DMS114 treated with DMSO at 0.1 percent for 48 hours (cell line): ENCODE results near the gene PSMB11.
"Not testable (repeated sequence)": the region's sequence is repeated elsewhere in the genome, so short reads cannot be mapped to it uniquely, and the experiment has no call there.

Source experiments
- DNase-seq: peaks from one replicate; lab custom pipeline; 2025; ENCODE audit not compliant: unreplicated experiment; lab: John Stamatoyannopoulos, UW

Gene PSMB11

GRCh38 chr14:23042162-23042965, at the start of gene PSMB11:
PSMB11 (plus strand) TSS chr14:23042212; CDS start chr14:23042226, 14 bp downstream.
- no peak for DNase-seq

GRCh38 chr14:22993517-22993916, 48.5 kb upstream of the PSMB11 start:
- no peak for DNase-seq

- DNase-seq: peak; percentile 25
These were observed 47.2 kb upstream of the PSMB11 start for GRCh38 chr14:22994762-22995275.

DNA sequence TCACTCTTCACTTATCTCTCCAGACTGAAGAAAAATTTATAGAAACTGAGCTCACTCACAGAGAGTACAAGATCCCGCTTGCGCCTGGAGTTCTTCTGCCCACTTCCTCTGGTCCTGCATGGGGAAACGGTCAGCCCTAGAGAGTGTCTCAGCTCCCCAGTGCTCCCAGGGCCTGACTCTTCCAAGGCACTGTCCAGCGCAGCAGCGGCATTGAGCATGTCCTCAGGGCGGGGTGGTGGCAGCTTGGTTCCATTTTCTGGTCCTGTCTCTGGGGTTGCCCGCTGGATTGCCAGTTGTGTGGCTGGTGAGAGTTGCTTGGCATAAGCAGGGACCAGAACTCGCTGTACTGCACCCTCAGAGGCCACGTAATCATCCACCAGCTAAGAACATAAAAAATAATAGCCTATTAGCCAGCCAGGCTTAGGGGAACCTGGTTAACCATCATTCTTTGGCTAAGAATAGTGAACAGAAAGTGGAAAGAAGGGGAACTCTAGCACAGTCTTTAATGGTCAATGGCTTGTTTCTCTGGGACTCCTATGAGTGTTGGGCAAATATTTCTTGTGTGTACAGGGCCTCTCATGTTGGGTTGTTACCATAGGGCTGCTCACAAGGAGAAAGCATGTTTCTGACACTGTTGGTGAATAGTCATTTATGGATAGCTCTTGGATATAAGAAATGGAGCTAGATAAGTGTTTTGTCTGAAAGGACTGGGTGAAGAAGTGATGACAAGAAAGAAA, 46.0 kb upstream of the PSMB11 start:
- no peak for DNase-seq

DNA sequence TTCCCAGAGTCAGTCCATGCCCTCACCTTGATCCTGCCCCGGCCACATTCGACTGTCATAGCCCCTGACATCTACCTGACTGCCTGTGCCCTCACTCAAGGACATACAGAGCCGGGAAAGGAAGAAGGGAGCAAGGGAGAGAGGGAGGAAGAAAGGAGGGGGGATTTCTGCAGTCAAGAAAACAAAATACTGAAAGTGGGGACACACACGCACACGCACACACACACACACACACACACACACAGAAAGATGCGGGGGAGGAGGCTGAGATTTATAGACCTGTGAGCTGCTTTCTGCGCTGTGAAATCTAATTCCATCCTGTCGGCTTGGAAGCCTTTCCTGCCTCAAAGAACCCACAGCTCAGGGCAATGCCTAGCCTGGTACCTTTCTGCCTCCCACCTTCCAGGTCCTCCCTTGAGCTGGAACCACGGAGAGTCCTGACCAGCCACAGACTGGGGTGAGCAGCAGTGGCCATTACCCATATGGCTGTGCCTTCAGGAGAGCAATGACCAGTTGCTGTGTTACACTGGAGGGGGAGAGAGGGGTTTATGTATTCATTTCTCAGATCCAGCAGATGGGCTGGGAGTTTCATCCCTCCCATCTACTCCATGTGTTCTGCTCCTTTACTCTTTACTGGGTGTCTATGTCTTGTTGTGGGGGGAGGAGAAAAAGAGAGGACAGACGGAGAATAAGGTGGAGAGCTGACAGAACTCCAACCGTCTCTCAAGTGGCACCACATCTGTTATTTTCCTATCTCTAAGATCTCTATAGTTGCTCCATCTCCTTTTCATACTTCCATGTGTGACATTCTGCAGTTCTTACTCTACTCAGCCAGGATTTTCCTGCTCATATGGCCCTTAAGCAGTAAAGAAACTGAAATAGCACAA, 45.0 kb upstream of the PSMB11 start:
- no peak for DNase-seq

DNA sequence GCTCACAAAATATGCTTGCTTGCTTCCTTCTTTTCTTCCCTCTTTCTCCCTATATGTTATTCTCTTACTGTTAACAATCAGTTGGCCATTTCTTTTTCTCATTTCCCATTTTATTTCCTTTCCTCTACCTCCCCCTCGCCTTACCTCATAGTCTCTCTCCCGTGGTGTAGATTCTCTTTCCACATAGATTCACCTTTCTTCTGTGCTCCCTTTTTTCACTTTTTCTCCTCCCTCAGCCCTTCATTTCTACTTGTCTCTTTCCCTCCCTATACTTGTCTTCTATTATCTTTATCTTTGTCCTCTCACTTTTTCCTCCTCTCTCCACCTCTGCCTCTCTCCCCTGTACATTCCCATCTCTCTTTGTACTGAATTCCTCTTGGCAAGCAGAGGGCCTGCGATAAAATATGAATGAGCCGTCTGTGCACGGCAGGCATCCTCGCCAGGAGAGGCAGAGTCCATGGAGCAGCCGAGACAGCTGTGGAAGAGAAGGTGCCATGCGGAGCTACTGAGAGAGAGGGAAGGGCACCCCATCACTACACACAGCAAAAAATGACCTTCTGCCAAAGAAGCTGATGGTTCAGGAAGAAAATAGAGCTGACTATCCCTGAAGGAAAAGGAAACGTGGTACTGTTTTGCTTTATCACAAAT, 44.2 kb upstream of the PSMB11 start:
- DNase-seq: no peak

DNA sequence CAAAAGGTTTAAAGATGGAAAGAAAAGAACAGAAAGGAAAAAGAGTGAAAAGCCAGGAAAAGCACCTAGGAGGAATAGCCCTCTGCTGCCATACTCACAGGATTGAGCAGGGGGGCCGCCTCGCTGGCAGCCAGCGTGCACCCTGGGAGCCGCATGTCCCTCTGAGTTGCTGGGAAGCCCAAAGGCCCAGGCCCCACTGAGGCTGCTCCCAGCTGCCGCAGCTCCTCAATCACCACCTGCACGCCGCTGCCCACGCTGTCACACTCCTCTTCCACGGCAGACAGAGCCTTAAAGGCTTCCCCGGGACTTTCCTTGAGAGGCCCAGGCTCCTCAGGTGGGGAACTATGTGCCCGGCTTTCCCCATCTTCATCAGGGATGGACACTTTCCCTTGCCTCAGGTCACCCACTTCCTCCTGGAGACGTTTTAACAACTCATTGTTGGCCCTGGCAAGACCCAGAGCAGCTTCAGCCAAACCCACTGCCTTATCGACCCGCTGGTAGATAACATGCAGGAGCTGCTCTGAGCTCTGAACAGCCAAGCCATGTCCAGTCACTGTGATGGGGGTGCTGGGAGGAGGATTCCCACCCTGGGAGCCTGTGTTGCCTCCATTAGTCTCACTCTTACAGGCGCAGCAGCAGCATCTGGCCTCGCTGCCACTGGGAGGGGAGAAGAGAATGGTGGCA, 43.5 kb upstream of the PSMB11 start:
- no peak for DNase-seq

DNA sequence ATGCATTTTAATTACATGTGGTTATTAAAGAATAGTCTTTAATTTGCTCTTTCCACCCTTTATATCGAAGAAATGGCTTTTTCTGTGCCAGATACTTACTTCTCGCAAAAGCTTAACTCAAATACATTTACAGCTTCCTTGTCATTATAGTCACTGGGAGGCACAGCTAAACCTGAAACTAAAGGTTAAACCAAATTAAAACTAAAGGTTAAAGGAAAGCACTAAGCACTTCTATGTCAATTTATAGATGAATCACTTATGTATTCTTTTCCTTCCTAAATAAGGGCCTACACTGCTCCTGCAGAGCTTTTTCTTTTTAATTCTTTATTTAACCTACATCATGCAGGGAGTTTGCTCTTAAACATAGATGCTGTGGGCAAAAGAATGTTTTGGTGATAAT, 41.2 kb upstream of the PSMB11 start:
- DNase-seq: no peak

DNA sequence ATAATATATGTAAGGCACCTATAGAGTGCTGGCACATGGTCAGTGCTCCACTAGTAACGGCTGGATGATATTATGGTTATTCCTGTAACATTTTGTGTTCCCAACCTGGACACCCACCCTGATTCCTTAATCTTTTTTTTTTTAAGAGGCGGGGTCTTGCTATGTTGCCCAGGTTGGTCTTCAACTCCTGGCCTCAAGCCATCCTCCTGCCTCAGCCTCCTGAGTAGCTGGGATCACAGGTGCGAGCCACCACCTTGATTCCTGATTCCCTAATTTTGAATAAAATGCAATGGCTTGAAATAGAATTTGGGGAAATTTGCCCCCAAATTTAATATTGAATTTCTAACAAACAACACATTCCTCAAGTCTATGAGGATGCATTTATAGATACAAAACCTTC, 39.4 kb upstream of the PSMB11 start:
- DNase-seq: no peak

DNA sequence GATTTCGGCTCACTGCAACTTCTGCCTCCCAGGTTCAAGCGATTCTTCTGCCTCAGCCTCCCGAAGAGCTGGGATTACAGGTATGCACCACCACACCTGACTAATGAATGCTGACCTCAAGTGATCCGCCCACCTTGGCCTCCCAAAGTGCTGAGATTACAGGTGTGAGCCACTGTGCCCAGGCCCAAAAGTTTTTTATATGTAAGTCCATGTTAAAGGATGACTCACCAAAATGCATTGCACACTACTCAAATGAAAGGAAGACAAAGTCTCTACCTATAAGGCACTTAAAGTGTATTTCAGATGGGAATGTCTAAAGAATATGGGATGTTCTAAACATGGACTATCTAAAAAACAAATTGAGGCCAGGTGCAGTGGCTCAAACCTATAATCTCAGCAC, 37.7 kb upstream of the PSMB11 start:
- DNase-seq: not testable (repeated sequence)

- DNase-seq: no peak
These were observed 36.4 kb upstream of the PSMB11 start for GRCh38 chr14:23005451-23006187.

DNA sequence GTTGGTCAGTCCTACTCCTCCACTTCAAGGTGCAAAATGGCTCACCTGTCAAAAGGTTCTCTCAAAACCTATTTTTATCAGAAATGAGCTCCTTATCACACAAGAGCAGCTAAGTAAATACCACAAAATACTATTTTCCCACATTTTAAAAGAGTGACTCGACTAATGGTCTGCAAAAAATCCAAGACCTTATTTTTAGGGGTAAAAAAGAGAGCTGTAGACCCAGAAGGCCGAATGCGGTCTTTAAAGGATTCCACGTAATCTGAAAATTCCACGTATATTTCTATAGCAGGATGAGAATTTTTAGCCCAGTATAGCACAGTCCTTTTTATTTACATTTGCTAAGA, 35.9 kb upstream of the PSMB11 start:
- DNase-seq: no peak

DNA sequence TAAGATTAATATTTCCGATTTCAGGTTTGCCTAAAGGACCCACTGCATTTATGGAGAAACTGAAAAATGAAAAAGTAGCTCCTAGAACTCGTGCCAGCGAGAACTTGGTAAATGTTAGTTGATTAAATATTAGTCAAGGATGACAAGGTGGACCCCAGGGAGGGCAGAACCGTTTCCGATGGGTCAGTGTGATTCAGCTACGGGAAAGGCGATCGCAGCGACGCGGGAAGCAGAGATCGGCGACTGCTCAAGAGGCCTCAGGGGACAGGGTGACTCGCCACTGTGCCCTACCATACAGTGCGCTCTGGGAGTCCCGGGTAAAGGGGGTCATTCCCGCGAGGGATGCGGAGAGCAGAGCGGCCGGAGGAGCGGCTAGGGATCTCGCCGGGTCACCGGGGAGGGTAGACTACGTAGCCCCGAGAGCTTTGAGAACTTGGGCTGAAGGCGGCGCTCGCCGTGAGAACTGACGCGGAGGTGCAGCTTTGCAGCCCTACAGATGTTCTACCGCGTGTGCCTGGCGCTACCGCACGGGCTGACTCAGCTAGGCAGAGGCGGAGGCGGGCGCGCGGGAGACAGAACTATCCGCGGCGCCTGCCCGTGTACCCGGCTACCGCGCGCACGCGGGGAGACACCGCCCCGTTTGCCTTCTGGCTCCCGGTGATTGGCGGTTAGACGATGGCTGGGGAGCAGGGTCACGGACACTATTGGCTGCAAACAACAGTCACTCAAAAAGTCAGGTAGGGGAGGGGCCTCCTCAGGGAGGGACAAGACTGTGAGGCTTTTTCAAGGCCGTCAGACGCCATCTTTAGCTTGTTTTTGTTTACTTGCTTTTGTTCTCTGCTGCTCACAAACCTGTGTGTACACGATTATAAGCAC, 35.2 kb upstream of the PSMB11 start:
- peak; percentile 96 for DNase-seq

DNA sequence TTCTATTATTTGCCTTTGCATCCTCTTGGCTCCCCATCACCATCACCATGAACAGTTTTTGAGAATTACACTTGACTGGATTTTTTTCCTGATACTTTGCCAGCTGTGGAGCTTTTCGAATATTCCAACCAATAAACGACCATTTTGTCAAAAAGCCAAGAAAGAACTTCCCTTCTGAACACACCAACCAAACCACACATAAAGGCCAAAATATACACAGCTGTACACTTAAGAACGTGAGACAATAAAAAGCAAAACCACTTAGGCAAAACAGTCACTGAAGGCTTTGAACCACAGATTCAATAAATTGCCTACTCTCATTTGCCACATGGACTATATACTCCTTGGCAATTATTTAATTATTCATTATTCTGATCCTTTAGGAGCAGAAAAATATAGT, 33.2 kb upstream of the PSMB11 start:
- no peak for DNase-seq

- no peak for DNase-seq
These were observed 32.5 kb upstream of the PSMB11 start for GRCh38 chr14:23009483-23009938.

DNA sequence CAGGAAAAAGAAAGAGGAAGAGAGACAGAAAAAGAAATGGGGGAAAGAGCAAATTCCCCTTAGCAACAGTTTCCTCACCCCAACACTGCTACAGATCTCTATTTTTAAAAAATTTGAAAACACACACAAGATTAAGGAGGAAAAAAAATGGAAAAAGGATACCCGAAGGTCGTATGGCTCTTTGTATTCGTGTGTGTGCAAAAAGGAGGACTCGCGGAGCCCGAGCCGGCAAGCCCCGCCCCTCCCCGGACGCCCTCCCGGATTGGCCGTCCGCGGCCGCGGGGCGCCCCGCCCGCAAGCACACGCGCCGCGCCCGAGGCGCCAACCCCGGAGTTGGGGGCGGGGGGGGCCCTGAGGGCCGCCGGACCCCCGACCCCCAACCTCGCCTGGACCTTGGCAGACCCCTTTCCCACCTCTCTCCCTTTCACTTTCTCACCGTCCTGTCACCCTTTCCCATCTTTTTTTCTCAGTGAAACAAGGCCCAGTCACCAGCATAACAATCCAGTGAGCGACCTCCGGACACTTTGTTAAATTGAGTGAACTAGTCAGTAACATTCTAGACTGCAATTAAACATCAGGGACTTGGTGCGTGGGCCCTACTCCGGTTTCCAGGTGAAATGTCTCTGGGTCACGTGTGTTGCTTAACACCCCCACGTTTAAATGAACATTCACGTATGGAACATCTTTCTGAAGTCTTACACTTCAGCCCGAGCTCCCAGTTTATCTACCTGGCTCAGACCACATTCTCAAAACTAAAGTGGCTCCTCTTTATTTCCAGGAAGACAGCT, 31.9 kb upstream of the PSMB11 start, which contains the start of gene C14orf93:
TSS of gene C14orf93 (minus strand) at position 205 of the 788 bp plus-strand sequence. CDS start 11,120 bp downstream, outside the sequence.
- DNase-seq: peak; percentile 64

- no peak for DNase-seq
These were observed 28.8 kb upstream of the PSMB11 start for GRCh38 chr14:23013054-23013748.
